Muscle layer of colon (tissue), 2 donors: ENCODE results near the gene CERS4.
"Not testable (repeated sequence)": the region's sequence is repeated elsewhere in the genome, so short reads cannot be mapped to it uniquely, and the experiment has no call there.

ENCODE experiments used
- H3K27ac ChIP-seq: one replicate; pipeline ENCODE4 v1.7.0; 2013; ENCODE audit warnings: low read depth, mild to moderate bottlenecking, low read length, moderate library complexity
- H3K27me3 ChIP-seq, 2 donors: one replicate each; pipeline ENCODE4 v1.7.0; 2013; ENCODE audit warnings: low read length in 2 of 2, mild to moderate bottlenecking in 2 of 2; ENCODE audit not compliant: insufficient read depth in 2 of 2, control insufficient read depth in 1 of 2
- H3K36me3 ChIP-seq: one replicate; pipeline ENCODE4 v1.7.0; 2013; ENCODE audit warnings: mild to moderate bottlenecking, low read length; ENCODE audit not compliant: insufficient read depth
- H3K4me1 ChIP-seq: one replicate; pipeline ENCODE4 v1.7.0; 2013; ENCODE audit warnings: mild to moderate bottlenecking, low read length; ENCODE audit not compliant: insufficient read depth
- H3K4me3 ChIP-seq, 2 donors: one replicate each; pipeline ENCODE4 v1.7.0; 2013; ENCODE audit warnings: low read length in 2 of 2, low read depth in 1 of 2, mild to moderate bottlenecking in 1 of 2, moderate library complexity in 1 of 2
- H3K9ac ChIP-seq: one replicate; pipeline ENCODE4 v1.7.0; 2013; ENCODE audit warnings: low read length
- H3K9me3 ChIP-seq: one replicate; pipeline ENCODE4 v1.7.0; 2013; ENCODE audit warnings: mild to moderate bottlenecking, low read length
- donor health status: abdominal sarcoma.
- donor health status: Adenocarcinoma of cecum.

Gene CERS4

DNA sequence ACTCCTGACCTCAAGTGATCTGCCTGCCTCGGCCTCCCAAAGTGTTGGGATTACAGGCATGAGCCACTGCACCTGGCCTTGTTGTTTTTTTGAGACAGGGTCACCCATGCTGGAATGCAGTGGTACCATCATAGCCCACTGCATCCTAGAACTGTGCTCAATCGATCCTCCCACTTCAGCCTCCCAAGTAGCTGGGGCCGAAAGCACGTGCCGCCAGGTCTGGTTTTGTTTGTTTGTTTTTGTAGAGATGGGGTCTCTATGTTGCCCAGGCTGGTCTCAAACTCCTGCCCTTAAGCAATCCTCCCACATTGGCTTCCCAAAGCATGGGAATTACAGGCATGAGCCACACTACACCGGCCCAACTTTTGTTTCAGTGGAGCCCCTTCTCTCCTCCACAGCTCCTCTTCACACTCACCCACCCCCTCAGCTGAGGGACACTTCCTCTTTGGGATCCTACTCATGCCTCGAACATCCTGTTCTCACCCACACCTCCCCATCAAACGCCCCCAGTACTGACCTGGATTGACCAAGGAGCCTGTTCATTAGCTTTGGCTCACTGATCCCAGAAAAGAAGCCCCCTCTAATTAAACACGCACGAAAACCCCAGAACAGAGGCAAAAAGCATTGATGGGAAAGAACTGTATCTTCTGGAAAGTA, 12.8 kb upstream of the CERS4 start:
- Histone ChIP-seq H3K36me3 (no peaks in the 10 kb centered on the region), H3K4me3 (no peak overlapping the region), H3K4me1 (no peaks in the 10 kb centered on the region), H3K27ac (no peak overlapping the region), H3K27me3 (peaks cover 0 to 3% of the 10 kb centered on the region in 2 donors), H3K9ac (no peak overlapping the region), H3K9me3 (no peaks in the 10 kb centered on the region)

DNA sequence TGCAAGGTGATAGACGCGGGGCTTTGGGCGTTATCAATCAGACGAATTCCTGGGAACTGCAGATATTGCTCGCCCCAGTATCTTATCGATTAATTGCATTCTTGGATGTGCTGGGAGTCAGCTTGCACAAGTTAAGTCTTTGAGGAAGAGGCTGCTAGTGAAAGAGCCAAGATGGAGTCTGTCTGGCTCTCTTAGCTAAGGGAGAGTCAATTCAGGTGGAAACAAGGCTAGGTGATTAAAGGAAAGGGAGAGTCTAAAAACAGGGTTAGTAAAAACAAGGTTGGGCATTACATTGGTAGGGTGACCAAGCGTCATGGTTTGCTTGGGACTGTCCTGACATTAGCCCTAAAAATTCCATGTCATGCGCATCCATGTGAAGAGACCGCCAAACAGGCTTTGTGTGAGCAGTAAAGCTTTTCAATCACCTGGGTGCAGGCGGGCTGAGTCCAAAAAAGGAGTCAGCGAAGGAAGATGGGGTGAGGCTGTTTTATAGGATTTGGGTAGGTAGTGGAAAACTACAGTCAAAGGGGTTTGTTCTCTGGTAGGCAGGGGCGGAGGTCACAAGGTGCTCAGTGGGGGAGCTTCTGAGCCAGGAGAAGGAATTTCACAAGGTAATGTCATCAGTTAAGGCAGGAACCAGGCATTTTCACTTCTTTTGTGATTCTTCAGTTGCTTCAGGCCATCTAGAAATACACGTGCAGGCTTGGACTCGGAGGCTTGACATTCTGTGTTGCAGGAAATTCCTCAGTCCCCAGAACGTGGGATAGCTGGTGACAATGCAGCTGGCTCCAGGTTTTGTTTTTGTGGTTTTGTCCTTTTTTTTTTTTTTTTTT, 5.7 kb upstream of the CERS4 start:
- H3K4me3 ChIP-seq, H3K27ac ChIP-seq, H3K9me3 ChIP-seq, H3K9ac ChIP-seq, H3K4me1 ChIP-seq, H3K27me3 ChIP-seq, H3K36me3 ChIP-seq: not testable (repeated sequence)

DNA sequence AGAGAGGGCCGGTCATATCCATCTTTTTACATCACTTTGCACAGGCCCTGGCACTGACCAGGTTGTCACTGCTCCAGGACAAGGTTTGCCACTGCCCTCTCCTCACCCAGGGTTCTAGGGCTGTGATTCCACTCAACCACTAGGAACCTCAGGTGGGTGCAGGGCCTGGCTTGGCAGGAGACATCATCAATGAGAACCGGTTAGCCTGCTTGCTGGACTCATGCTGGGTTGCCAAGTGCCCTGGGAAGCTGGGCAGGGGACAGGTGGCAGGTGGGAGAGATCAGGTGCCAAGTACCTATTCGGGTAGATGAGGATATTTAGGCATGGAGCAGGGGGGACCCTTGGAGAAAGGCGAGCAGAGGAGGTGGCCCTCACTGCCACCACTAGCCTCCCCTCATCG, 4.2 kb upstream of the CERS4 start:
- no peaks in the 10 kb centered on the region for H3K36me3 ChIP-seq
- H3K4me3 ChIP-seq = no peak overlapping the region
- no peak overlapping the region for H3K9ac ChIP-seq
- no peak overlapping the region for H3K27ac ChIP-seq
- peaks cover 1% of the 10 kb centered on the region for H3K4me1 ChIP-seq
- H3K27me3 ChIP-seq = no peaks in the 10 kb centered on the region
- no peaks in the 10 kb centered on the region for H3K9me3 ChIP-seq

DNA sequence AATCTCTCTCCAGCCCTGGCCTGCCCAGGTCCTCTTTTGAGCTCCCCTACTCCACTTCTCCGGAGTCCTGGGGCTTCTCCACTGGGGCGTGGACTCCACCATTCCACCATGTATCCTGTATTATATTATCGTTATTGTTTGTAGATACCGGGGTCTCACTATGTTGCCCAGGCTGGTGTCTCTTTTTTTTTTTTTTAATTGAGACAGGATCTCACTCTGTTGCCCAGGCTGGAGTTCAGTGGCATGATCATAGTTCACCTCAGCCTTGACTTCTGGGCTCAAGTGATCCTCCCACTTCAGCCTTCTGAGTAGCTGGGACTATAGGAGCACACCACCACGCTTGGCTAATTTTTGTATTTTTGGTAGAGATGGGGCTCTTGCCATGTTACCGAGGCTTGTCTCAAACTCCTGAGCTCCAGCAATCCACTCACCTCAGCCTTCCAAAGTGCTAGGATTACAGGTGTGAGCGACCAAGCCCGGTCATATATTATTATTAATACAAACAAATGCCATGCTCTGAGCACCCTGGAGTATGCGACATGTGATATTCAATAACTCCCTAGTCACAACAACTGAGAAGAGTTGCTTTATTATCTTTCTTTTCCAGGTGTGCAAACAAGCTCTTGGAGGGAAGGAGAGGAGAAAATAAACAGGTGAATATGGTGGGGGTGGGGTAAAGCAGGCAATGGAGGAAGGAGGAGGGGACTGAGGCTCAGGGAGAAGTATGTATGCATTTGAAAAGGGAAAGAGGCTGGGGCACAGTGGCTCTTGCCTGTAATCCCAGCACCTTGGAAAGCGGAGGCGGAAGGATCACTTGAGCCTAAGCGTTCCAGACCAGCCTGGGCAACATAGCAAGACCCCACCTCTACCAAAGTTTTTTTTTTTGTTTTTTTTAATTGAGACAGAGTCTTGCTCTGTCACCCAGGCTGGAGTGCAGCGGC, 2.8 kb upstream of the CERS4 start:
- peaks cover 14% of the 10 kb centered on the region for H3K4me1 ChIP-seq
- H3K27me3 ChIP-seq = no peaks in the 10 kb centered on the region
- no peaks in the 10 kb centered on the region for H3K9me3 ChIP-seq
- H3K4me3 ChIP-seq = no peak overlapping the region
- H3K9ac ChIP-seq = no peak overlapping the region
- H3K27ac ChIP-seq = no peak overlapping the region
- H3K36me3 ChIP-seq = no peaks in the 10 kb centered on the region

DNA sequence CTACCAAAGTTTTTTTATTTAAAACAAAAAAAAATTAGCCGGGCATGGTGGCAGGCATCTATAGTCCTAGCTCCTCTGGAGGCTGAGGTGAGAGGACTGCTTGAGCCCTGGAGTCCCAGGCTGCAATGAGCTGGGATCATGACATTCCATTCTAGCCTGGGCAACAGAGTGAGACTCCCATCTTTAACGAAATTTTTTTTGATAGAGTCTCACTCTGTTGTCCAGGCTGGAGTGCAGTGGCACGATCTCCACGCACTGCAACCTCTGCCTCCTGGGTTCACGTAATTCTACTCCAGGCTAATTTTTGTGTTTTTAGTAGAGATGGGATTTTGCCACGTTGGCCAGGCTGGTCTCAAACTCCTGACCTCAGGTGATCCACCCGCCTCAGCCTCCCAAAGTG, 1.8 kb upstream of the CERS4 start:
- not testable (repeated sequence) for H3K4me3 ChIP-seq, H3K9me3 ChIP-seq, H3K9ac ChIP-seq, H3K27me3 ChIP-seq, H3K27ac ChIP-seq, H3K36me3 ChIP-seq
- peaks cover 14% of the 10 kb centered on the region for H3K4me1 ChIP-seq

DNA sequence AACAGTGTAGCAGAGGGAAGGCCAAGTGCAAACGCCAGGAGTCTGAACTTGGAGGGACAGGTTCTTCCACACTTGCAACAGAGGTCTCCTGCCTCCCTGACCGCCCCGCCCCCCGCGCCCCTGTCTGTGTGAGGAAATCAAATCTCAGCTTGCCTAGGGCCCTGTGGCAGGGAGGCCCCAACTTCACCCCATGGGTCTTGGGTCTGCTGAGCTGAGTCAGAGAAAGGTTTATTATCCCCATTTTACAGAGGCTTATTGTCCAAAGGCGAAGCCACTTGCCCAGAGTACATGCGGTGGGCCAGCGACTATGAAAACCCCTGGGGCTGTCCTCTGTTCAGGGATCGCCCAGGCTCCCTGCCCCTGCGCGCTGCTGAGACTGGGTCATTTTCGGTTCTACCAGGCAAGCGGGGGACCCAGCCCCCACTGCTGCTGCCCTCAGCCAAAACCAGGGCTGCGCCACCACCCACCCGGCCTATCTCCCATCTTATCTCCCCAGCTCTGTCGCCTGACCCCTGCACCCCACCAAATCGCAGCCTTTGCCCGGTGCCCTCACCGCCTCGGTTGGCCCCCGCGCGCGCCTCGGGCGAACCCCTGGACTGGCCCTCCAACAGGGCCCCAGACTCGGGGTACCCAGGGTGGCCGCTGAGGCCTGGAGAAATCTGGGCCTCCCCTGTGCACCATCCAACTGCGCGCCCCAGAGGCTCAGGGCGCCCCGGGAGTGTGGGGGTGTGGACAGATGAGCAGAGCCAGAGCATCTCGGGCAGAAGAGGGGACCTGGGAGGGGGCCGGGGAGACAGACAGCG, 850 bp upstream of the CERS4 start:
- no peaks in the 10 kb centered on the region for H3K36me3 ChIP-seq
- peak overlapping the region; percentile 36 to 50 for H3K4me3 ChIP-seq
- H3K4me1 ChIP-seq = peaks cover 14% of the 10 kb centered on the region
- H3K27ac ChIP-seq = peak overlapping the region; percentile 84
- no peaks in the 10 kb centered on the region for H3K9me3 ChIP-seq
- H3K9ac ChIP-seq = no peak overlapping the region
- H3K27me3 ChIP-seq = no peaks in the 10 kb centered on the region

DNA sequence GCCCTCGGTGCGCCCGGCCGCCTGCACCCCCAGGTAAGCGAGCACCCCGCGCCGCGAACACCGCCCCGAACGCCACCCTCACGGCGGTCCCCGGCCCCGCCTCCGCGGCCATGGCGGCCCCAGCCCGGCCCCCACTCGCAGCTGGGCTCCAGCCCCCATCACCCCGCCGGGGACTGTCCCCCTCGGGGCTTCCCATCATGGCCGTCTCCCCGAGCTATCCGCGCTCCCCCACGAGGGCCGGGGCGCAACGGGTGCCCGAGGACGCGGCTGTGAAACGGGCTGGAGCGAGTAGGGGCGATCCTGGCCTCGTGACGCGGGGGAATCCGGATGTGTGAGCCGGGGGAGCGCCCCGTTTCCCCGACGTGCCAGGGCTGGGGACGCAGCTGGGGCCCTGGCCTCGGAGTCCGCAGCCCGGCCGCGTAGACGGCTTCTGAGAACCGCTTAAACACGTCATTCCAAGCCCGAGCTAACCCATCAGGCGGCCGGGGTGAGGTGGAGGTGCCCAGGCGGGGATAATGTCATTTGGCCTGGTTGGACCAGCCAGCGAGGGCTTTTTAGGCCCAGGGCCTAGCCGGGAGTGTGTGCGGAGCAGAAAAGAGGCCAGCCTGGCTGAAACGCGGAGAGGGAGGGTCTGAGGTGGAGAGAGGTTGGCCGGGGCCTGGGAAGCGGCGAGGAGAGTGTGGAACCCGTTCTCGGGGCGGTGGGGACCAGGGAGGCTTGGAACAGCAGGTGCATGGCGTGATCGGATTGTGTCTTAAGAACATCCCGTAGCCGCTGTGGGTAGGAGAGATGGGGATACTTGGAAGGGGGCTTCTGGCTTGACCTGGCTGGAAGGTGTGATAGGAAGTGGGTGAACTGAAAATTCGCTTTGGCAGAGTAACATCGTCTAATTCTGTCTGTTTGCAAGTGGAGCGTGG, 550 bp downstream of the CERS4 start:
- Histone ChIP-seq H3K9ac (peak overlapping the region; percentile 72), H3K36me3 (no peaks in the 10 kb centered on the region), H3K27me3 (no peaks in the 10 kb centered on the region), H3K9me3 (no peaks in the 10 kb centered on the region), H3K4me3 (peak overlapping the region; percentile 57 to 68), H3K27ac (peak overlapping the region; percentile 76), H3K4me1 (peaks cover 14% of the 10 kb centered on the region)

DNA sequence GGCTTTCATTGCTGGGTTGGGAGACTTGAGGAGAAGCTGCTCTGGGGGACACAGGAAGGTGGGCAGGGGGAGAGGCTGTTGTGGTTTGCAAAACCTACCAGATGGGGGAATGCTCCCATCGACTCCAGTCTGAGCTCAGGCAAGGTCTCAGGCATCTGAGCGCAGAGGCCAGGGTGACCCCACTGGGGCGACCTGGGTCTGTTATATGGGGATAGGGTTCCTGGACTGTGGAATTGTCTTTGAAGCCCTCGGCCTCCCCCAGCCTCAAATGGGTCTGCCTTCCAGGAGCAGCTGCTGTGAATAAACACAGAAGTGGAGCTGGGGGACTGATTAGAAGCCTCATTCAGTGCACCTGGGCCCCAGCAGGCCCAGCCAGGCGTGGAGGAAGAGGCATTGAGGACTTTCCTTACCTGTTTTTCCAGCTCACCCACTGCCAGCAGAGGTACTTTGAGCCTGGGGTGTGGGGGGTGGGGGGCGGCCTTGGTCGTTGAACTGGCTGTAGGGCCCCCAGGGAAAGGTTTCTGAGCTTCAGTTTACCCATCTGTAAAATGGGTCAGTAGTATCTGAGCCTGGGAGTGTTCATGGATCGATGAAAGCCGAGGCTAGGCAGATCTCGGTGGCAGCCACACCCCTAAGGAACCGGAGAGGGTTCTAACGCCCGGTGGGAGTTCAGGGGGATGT, 1.4 kb downstream of the CERS4 start:
- Histone ChIP-seq H3K9ac (peak overlapping the region; percentile 72), H3K27ac (peak overlapping the region; percentile 76)

DNA sequence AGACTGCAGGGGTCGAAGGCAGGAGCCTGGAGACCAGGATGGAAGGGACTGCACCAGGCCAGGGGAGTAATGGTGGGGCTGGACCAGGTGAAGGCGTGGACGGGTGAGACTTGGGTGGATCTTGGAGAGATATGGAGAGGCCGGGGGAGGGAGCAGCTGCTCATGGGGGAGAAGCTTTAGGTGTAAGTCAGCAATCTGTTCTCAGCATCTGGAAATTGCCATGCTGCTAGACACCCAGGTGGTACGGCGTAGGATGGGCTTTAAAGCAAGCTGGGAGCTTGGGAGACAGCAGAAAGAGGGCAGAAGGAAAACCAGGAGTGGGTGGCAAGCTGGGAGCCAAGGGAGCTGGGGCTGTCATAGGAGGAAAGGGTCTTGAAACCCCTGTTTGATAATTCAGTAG, 3.0 kb downstream of the CERS4 start:
- Histone ChIP-seq H3K27ac (no peak overlapping the region), H3K9ac (no peak overlapping the region), H3K27me3 (no peaks in the 10 kb centered on the region), H3K4me3 (no peak overlapping the region), H3K36me3 (no peaks in the 10 kb centered on the region), H3K9me3 (no peaks in the 10 kb centered on the region), H3K4me1 (peaks cover 14% of the 10 kb centered on the region)

More for the DNA sequence above, 1.4 kb downstream of the CERS4 start:
- H3K9me3 ChIP-seq = no peaks in the 10 kb centered on the region
- no peaks in the 10 kb centered on the region for H3K27me3 ChIP-seq
- H3K4me3 ChIP-seq = peak overlapping the region in 1 of 2 donors; percentile 68
- H3K4me1 ChIP-seq = peaks cover 14% of the 10 kb centered on the region
- no peaks in the 10 kb centered on the region for H3K36me3 ChIP-seq

DNA sequence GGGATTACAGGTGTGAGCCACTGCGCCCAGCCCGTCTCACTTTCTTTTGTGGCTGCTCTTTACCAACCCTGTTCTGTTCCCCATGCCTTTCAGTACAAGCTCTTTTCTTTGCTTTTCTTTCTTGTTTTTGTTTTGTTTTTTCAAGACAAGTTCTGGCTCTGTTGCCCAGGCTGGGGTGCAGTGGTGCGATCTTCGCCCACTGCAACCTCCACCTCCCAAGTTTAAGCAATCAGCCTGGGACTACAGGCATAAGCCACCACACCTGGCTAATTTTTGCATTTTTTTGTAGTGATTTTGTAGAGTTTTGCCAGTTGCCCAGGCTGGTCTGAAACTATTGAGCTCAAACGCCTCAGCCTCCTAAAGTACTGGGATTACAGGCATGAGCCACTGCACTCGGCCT, 3.7 kb downstream of the CERS4 start:
- H3K9me3 ChIP-seq = no peaks in the 10 kb centered on the region
- H3K4me3 ChIP-seq = no peak overlapping the region
- H3K4me1 ChIP-seq = peaks cover 14% of the 10 kb centered on the region
- no peak overlapping the region for H3K27ac ChIP-seq
- no peak overlapping the region for H3K9ac ChIP-seq
- H3K27me3 ChIP-seq = no peaks in the 10 kb centered on the region
- no peaks in the 10 kb centered on the region for H3K36me3 ChIP-seq
